ENCODE results near the gene ITGAD. TPM values are rescaled to one million over a fixed set of nuclear protein-coding genes. Genes with fewer than 3 reads are reported as not detected.

ITGAD gene
- total and polyA plus RNA-seq, 2 of the 8 experiments (the other 6 are each of a cell fraction or from before 2014, with no cell fraction given): 0.06 TPM; not detected in 1

- no peak overlapping the region for H2BK20ac ChIP-seq (ENCODE audit: low read length)
- H4K20me1 ChIP-seq (replicated peaks in 1 of 2; ENCODE audit: control insufficient read depth in 1 of 2, insufficient read depth in 2 of 2, low read length in 2 of 2): no peaks in the 10 kb centered on the region
- H3K23me2 ChIP-seq (ENCODE audit: low read depth, low read length): peaks cover 2% of the 10 kb centered on the region; the same call in 1 of the 2 replicates
- no peak overlapping the region; the same call in 1 of the 2 replicates for H2BK5ac ChIP-seq (ENCODE audit: low read depth, low read length)
- H3K14ac ChIP-seq (ENCODE audit: insufficient read length): no peak overlapping the region
- no peak overlapping the region for H3K4ac ChIP-seq (replicated peaks; ENCODE audit: insufficient read length, low read depth, low read length)
- no peaks in the 10 kb centered on the region for H3K36me3 ChIP-seq (ENCODE audit: control insufficient read depth in 2 of 4, insufficient read depth in 4 of 4, low read length in 3 of 4)
- ChIA-PET POLR2A (ENCODE audit: partially characterized antibody) (no interaction called here), CTCF (ENCODE audit: partially characterized antibody) (no interaction called here)
- no peak overlapping the region for H3K56ac ChIP-seq (replicated peaks; ENCODE audit: insufficient read length, low read depth, low read length)
- no peak overlapping the region for H2BK12ac ChIP-seq (ENCODE audit: low read depth, low read length)
- H4K5ac ChIP-seq (ENCODE audit: insufficient read length, low read depth, low read length): no peak overlapping the region
- FAIRE-seq: no peak
- no peak overlapping the region for H3K9ac ChIP-seq (replicated peaks in 1 of 4; ENCODE audit: extremely low read depth in 1 of 4, low read depth in 3 of 4, low read length in 3 of 4)
- H3K27ac ChIP-seq (ENCODE audit: low read depth, low read length): no peak overlapping the region
- no peak overlapping the region for H3K4me3 ChIP-seq (ENCODE audit: extremely low read depth in 1 of 4, insufficient read depth in 2 of 4, low read depth in 3 of 4, low read length in 4 of 4)
- no peak overlapping the region for H3K18ac ChIP-seq (ENCODE audit: extremely low read depth, low read length)
- DNase-seq (ENCODE audit: low read depth in 1 of 2, low spot score in 2 of 2): no peak
- no peak overlapping the region for H2BK120ac ChIP-seq (replicated peaks; ENCODE audit: low read depth, low read length)
- no peaks in the 10 kb centered on the region; a peak in 1 of 7 replicates for H3K27me3 ChIP-seq (replicated peaks in 1 of 4; ENCODE audit: control insufficient read depth in 3 of 4, extremely low read depth in 1 of 4, insufficient read depth in 3 of 4, low read length in 3 of 4)
- H3K23ac ChIP-seq (ENCODE audit: insufficient read length): no peak overlapping the region
- H2BK15ac ChIP-seq (ENCODE audit: low read length): no peak overlapping the region
- H2AK5ac ChIP-seq (ENCODE audit: low read depth, low read length): no peak overlapping the region
- WGBS, 2 experiments (ENCODE audit: extremely low coverage in 1 of 2, insufficient coverage in 1 of 2, insufficient read length in 1 of 2, insufficient replicate concordance in 2 of 2, low coverage in 1 of 2, low lambda C conversion rate in 2 of 2, missing lambda C conversion rate in 1 of 2): 85% methylated on average over 21 of the region's 22 CpGs; no CpG with 5 or more reads in 1 of the 2 experiments
- H3K9me3 ChIP-seq (ENCODE audit: insufficient read depth in 2 of 2, low read depth in 1 of 2, low read length in 1 of 2): no peaks in the 10 kb centered on the region
- no peak overlapping the region; the same call in 1 of the 2 replicates for H4K8ac ChIP-seq (ENCODE audit: extremely low read depth, insufficient read depth, low read length)
- no peak overlapping the region for H2AFZ ChIP-seq (ENCODE audit: low read length)
- no peaks in the 10 kb centered on the region for H3K4me1 ChIP-seq (replicated peaks in 1 of 4; ENCODE audit: control insufficient read depth in 3 of 4, insufficient read depth in 4 of 4, low read length in 3 of 4)
- no peaks in the 10 kb centered on the region for H3K79me2 ChIP-seq (ENCODE audit: control insufficient read depth in 1 of 2, insufficient read depth in 2 of 2, low read length in 2 of 2)
- no peak for TF ChIP-seq BCL11A (IDR thresholded peaks at IDR 0.05; ENCODE audit: low read depth in 2 of 2, low read length in 2 of 2)
- TF ChIP-seq YY1 (IDR thresholded peaks at IDR 0.05; ENCODE audit: low read depth, low read length): no peak
- no peak for TF ChIP-seq SIRT6 (IDR thresholded peaks at IDR 0.05; ENCODE audit: low read length)
- TF ChIP-seq TCF12 (IDR thresholded peaks at IDR 0.05; ENCODE audit: low read depth, low read length): no peak
- TF ChIP-seq EZH2 (IDR thresholded peaks at IDR 0.05; ENCODE audit: low read depth, low read length, severe bottlenecking): no peak
- TF ChIP-seq KDM1A (IDR thresholded peaks at IDR 0.05; ENCODE audit: borderline replicate concordance, low read length): no peak
- TF ChIP-seq SRF (IDR thresholded peaks at IDR 0.05; ENCODE audit: low read depth, low read length): no peak
- no peak for TF ChIP-seq EP300 (IDR thresholded peaks at IDR 0.05; ENCODE audit: borderline replicate concordance in 1 of 2, low read depth in 2 of 2, low read length in 2 of 2)
- TF ChIP-seq SIX5 (IDR thresholded peaks at IDR 0.05; ENCODE audit: low read depth, low read length): no peak
- H3K79me1 ChIP-seq (ENCODE audit: low read depth, low read length): no peaks in the 10 kb centered on the region
- no peak overlapping the region for H4K91ac ChIP-seq (replicated peaks; ENCODE audit: insufficient read length, low read length)
- H3K4me2 ChIP-seq (ENCODE audit: insufficient read depth in 1 of 2, low read depth in 2 of 2, low read length in 2 of 2): no peak overlapping the region
Measured at GRCh38 chr16:31411024-31411844, 18.1 kb downstream of the ITGAD start.

Measured in H1 (cell line).